Adrenal gland (tissue), 5 donors: ENCODE results near the gene NBPF11.
"Not testable (repeated sequence)": the region's sequence is repeated elsewhere in the genome, so short reads cannot be mapped to it uniquely, and the experiment has no call there.

Experiments used
- CTCF ChIP-seq, 6 experiments: fragments of 450-650 bp in 4 of 6; fragments of 200-600 bp in 2 of 6; sonication (generic) in 1 of 6; IDR thresholded peaks; 1 replicate in 5 of 6; 2 replicates in 1 of 6; pipeline versions ENCODE4 v1.5.1 to v1.8.0; 2016 to 2021; ENCODE audit warnings: antibody characterized with exemption in 6 of 6, mild to moderate bottlenecking in 2 of 6, moderate library complexity in 1 of 6
- POLR2A ChIP-seq, 2 donors: fragments of 450-650 bp; IDR thresholded peaks; one replicate each; pipeline ENCODE4 v1.6.1; 2017; ENCODE audit warnings: antibody characterized with exemption in 2 of 2, mild to moderate bottlenecking in 2 of 2, moderate library complexity in 1 of 2
- donor health status: DM: no; HTN: no; CAD: no.

- TF ChIP-seq CTCF, POLR2A (IDR thresholded peaks at IDR 0.05): not testable (repeated sequence)
Measured at GRCh38 chr1:148068606-148069005, 83.5 kb downstream of the NBPF11 start.
